Measurements from ENCODE around the gene FUT2. TPM values are rescaled to one million over a fixed set of nuclear protein-coding genes. Genes with fewer than 3 reads are reported as not detected.
A peak's percentile ranks its signal among the peaks of the same experiment; 100 is the strongest.

The FUT2 gene
- total RNA-seq, 4 donors from 2014 or later = not detected

GRCh38 chr19:48750771-48751504 is 55.2 kb downstream of the FUT2 start:
- intact Hi-C loops (cut with DNase I) = no loop called here
- DNase-seq (ENCODE audit: extremely low spot score) = no peak
- H3K4me3 ChIP-seq = peak overlapping the region in 2 of 4 donors; percentile 48 to 60
- peaks cover 0 to 85% (median 32%) of the 10 kb centered on the region in 4 donors for H3K27me3 ChIP-seq
- peaks cover 0 to 23% (median 0%) of the 10 kb centered on the region in 4 donors for H3K36me3 ChIP-seq
- no peak for TF ChIP-seq EP300 (IDR thresholded peaks at IDR 0.05)
- no peak for TF ChIP-seq POLR2A (IDR thresholded peaks at IDR 0.05; ENCODE audit: low read depth)
- TF ChIP-seq CTCF (IDR thresholded peaks at IDR 0.05) = no peak
- TF ChIP-seq POLR2AphosphoS5 (IDR thresholded peaks at IDR 0.05) = no peak
- H3K4me1 ChIP-seq = peaks cover 20 to 32% (median 25%) of the 10 kb centered on the region in 4 donors
- H3K9me3 ChIP-seq = no peaks in the 10 kb centered on the region
- H3K27ac ChIP-seq (replicated peaks in 1 of 4) = no peak overlapping the region
- 87% methylated on average over 29 of the region's 29 CpGs for WGBS

GRCh38 chr19:48751845-48752495 is 56.2 kb downstream of the FUT2 start:
- Histone ChIP-seq H3K4me3 (peak overlapping the region; percentile 38 to 60 (median 48)), H3K4me1 (peaks cover 15 to 26% (median 21%) of the 10 kb centered on the region in 4 donors), H3K9me3 (no peaks in the 10 kb centered on the region), H3K36me3 (peaks cover 0 to 23% (median 0%) of the 10 kb centered on the region in 4 donors), H3K27me3 (peaks cover 0 to 79% (median 28%) of the 10 kb centered on the region in 4 donors), H3K27ac (replicated peaks in 1 of 4) (peak overlapping the region in 3 of 4 donors; percentile 30 to 61 (median 51))
- TF ChIP-seq CTCF (IDR thresholded peaks at IDR 0.05) (no peak), POLR2A (IDR thresholded peaks at IDR 0.05; ENCODE audit: low read depth) (no peak), EP300 (IDR thresholded peaks at IDR 0.05) (no peak), POLR2AphosphoS5 (IDR thresholded peaks at IDR 0.05) (no peak)
- no peak for DNase-seq (ENCODE audit: extremely low spot score)
- intact Hi-C loops (cut with DNase I) = no loop called here
- whole genome bisulfite sequencing = 40% methylated on average over 19 of the region's 20 CpGs

GRCh38 chr19:48752496-48753365 is 57.0 kb downstream of the FUT2 start, which contains the start of gene FUT1:
TSS of gene FUT1 (minus strand) at chr19:48752641. CDS start at chr19:48751281, 1,360 bp downstream.
- Histone ChIP-seq H3K27ac (replicated peaks in 1 of 4) (peak within 1 kb of the TSS in 3 of 4 donors; percentile 30 to 61 (median 51)), H3K4me1 (peaks cover 10 to 22% (median 15%) of the 10 kb centered on the region in 4 donors), H3K27me3 (peaks cover 0 to 72% (median 24%) of the 10 kb centered on the region in 4 donors), H3K36me3 (peaks cover 0 to 23% (median 0%) of the 10 kb centered on the region in 4 donors), H3K9me3 (no peaks in the 10 kb centered on the region), H3K4me3 (peak within 1 kb of the TSS; percentile 38 to 60 (median 48))
- no peak for DNase-seq (ENCODE audit: extremely low spot score)
- TF ChIP-seq POLR2AphosphoS5 (IDR thresholded peaks at IDR 0.05) (peak; percentile 65 to 69), CTCF (IDR thresholded peaks at IDR 0.05) (no peak)
- intact Hi-C loops (cut with DNase I) = no loop called here
- 13% methylated on average over 28 of the region's 73 CpGs for WGBS

GRCh38 chr19:48755084-48755641 is 59.4 kb downstream of the FUT2 start, which contains the start of gene FGF21:
TSS of gene FGF21 (plus strand) at chr19:48755524. CDS start at chr19:48756237, 713 bp downstream.
- no peak for DNase-seq (ENCODE audit: extremely low spot score)
- Histone ChIP-seq H3K9me3 (no peaks in the 10 kb centered on the region), H3K27ac (replicated peaks in 1 of 4) (no peak within 1 kb of the TSS), H3K36me3 (peaks cover 0 to 10% (median 0%) of the 10 kb centered on the region in 4 donors), H3K4me3 (no peak within 1 kb of the TSS), H3K4me1 (peaks cover 14 to 24% (median 15%) of the 10 kb centered on the region in 4 donors), H3K27me3 (peaks cover 0 to 56% (median 24%) of the 10 kb centered on the region in 4 donors)
- WGBS = 54% methylated on average over 4 of the region's 4 CpGs
- TF ChIP-seq CTCF (IDR thresholded peaks at IDR 0.05) (no peak), POLR2A (IDR thresholded peaks at IDR 0.05; ENCODE audit: low read depth) (no peak), EP300 (IDR thresholded peaks at IDR 0.05) (no peak), POLR2AphosphoS5 (IDR thresholded peaks at IDR 0.05) (no peak)
- intact Hi-C loops (cut with DNase I) = no loop called here

Measured in esophagus muscularis mucosa (tissue), 4 donors.